Activated naive CD8-positive, alpha-beta T cell treated with anti-CD3 and anti-CD28 coated beads, Interleukin-2, amount 10 ng/mL, durations not matched to agents 7 days and 5 days (primary cell): Measurements from ENCODE around the gene DYRK2. TPM values are rescaled to one million over a fixed set of nuclear protein-coding genes. Genes with fewer than 3 reads are reported as not detected.
A peak's percentile ranks its signal among the peaks of the same experiment; 100 is the strongest.

Experiments
- ATAC-seq: fragments of 150-1000 bp; cut with Tn5 transposase; one replicate; pipeline ENCODE4 v1.10.0; 2021; ENCODE audit warnings: low read depth, moderate library complexity
- POLR2A ChIA-PET: fragments of 350-600 bp; sonication (Branson Sonifier 250); formaldehyde crosslinking; loops from one replicate; lab custom pipeline; 2021; ENCODE audit warnings: antibody characterized with exemption; lab: Charles Lee
- DNase-seq: peaks from one replicate; pipeline ENCODE4 v3.0.0; 2021
- H3K27ac Mint-ChIP-seq: one replicate; pipeline ENCODE4 v1.8.0; 2022; ENCODE audit warnings: mild to moderate bottlenecking, mixed read lengths
- H3K27me3 Mint-ChIP-seq: one replicate; pipeline ENCODE4 v1.8.0; 2022; ENCODE audit warnings: mild to moderate bottlenecking, moderate library complexity, mixed read lengths
- H3K36me3 Mint-ChIP-seq: one replicate; pipeline ENCODE4 v1.8.0; 2021; ENCODE audit warnings: mild to moderate bottlenecking, mixed read lengths
- H3K4me1 Mint-ChIP-seq: one replicate; pipeline ENCODE4 v1.8.0; 2021; ENCODE audit warnings: mixed read lengths
- H3K4me3 Mint-ChIP-seq: one replicate; pipeline ENCODE4 v1.8.0; 2022; ENCODE audit warnings: mild to moderate bottlenecking, moderate library complexity, mixed read lengths
- H3K9me3 Mint-ChIP-seq: one replicate; pipeline ENCODE4 v1.8.0; 2021; ENCODE audit warnings: mixed read lengths
- total RNA-seq, 2 experiments: library from RNA; stranded (reverse); gene quantifications; one replicate each; pipeline ENCODE4 v1.2.3, GENCODE V29; 2021

DYRK2 gene
- total RNA-seq, 2 experiments from 2014 or later, result 108 to 109 TPM

DNA sequence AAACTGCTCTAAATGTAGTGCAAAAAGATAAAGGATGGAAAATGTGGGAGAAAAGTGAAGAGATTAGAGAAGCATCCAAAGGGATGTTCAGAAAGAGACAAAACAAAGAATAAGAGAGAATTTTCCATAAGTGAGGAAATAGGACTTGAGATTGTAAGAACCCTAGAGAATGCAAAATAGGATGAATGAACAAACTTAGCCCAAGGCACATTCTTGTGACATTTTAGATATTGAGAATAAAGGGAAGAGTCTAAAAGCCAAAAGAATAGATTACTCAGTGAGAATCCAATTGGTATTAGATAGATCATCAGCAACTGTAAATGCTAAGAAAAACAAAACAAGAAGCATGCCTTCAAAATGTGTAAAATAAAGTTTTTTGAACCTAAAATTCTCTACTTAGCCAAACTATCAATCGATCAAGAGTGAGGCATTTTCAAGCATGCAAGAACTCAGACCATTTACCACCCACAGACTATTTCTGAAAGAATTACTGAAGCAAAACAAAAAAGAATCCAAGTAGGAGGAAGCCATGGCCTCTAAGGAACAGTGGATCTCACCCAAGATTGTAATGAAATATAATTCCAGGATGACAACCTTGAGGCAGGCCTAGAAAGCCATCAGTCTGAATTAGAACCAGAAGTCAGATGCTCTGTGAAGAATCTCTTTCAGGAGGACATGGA, 33.5 kb downstream of the DYRK2 start:
- no peak for ATAC-seq
- H3K9me3 Mint-ChIP-seq, result peaks cover 4% of the 10 kb centered on the region

DNA sequence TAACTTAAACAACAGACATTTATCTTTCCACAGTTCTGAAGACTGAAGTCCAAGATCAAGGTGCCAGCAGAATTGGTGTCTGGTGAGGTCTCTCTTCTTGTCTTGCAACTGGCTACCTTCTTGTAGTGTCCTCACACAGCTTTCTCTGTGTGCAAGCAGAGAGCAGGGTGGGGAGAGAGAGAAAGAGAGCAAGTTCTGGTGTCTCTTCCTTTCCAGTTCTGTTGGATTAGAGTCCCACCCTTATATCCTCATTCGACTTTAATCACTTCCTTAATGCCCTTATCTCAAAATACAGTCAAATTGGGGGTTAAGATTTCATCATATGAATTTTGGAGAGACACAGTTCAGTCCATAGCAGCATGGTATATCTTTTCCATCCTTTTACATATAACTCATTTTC, 40.8 kb downstream of the DYRK2 start:
- Mint-ChIP-seq H3K9me3 (peaks cover 6% of the 10 kb centered on the region), H3K27me3 (no peaks in the 10 kb centered on the region), H3K27ac (no peak overlapping the region), H3K4me3 (no peak overlapping the region), H3K4me1 (peaks cover 25% of the 10 kb centered on the region), H3K36me3 (peaks cover 20% of the 10 kb centered on the region)
- POLR2A ChIA-PET, result no interaction called here
- no peak for DNase-seq
- ATAC-seq, result no peak

More for the DNA sequence above, 33.5 kb downstream of the DYRK2 start:
- Mint-ChIP-seq H3K27me3 (no peaks in the 10 kb centered on the region), H3K4me3 (no peak overlapping the region), H3K27ac (no peak overlapping the region), H3K4me1 (peaks cover 15% of the 10 kb centered on the region), H3K36me3 (peaks cover 15% of the 10 kb centered on the region)
- POLR2A ChIA-PET, result no interaction called here
- no peak for DNase-seq

DNA sequence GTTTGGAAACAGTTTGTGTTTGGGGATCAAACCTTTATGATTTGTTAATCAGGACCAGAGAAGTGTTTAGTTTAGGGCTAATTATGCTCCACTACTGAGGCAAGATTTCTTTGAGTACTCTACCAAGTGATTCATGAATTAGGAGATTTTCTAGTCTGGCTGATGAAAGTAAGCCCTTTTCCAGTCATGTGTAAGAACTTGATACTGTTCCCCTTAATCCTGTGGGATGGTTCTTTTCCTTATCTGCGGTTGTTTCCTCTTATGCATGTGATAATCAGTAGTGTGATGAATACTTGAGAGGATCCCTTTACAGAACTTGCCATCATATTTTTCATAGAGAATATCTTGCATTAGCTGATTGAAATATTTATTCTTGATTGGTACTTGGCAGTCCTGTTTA, 42.1 kb downstream of the DYRK2 start:
- POLR2A ChIA-PET, result no interaction called here
- ATAC-seq (no peak), DNase-seq (no peak)
- Mint-ChIP-seq H3K36me3 (peaks cover 20% of the 10 kb centered on the region), H3K27ac (no peak overlapping the region), H3K4me1 (peaks cover 38% of the 10 kb centered on the region), H3K27me3 (no peaks in the 10 kb centered on the region), H3K4me3 (no peak overlapping the region), H3K9me3 (peaks cover 6% of the 10 kb centered on the region)

DNA sequence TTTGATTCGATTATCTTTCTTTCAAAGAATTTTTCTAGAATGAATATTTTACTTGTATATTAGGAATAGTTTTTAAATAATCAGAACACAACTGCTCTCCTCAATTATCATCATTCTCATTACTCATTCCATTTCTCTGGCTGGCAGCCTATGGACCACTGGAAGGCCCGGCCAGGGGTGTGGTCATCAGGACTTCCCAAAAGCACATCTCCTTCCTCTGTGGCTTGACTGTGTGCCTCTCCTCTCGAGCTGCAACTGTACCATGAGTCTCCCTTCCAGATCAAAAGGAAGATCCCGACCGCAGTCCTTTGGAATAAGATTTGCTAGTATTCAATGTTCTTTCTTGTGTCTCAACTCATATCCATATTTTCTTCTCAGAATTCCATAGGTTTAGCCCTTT, 42.7 kb downstream of the DYRK2 start:
- POLR2A ChIA-PET, result no interaction called here
- Mint-ChIP-seq H3K4me1 (peaks cover 41% of the 10 kb centered on the region), H3K27me3 (no peaks in the 10 kb centered on the region), H3K27ac (peak overlapping the region; percentile 10), H3K4me3 (no peak overlapping the region), H3K36me3 (peaks cover 20% of the 10 kb centered on the region), H3K9me3 (peaks cover 6% of the 10 kb centered on the region)
- ATAC-seq (no peak), DNase-seq (no peak)

DNA sequence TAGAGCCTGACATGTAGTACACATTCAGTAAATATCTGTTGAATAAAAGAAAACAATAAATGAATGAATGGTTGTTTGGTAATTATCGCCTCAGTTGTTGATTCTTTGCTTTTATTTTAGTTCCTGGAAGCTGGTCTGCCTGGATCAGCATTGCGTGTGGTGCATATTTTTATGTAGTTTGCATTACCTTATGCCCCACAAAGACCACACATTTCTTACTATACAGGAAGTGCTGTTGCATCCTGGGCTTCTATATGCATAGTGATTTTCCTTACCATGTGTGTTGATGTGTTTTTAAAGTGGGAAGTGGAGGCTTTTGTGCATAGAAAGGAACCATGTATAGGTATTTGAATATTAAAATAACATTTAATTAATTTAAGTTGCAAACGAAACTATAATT, 43.6 kb downstream of the DYRK2 start:
- POLR2A ChIA-PET, result interaction anchor here (0.5 kb wide), 1 partner anchor 92 kb away, joined by 3 read pairs; no protein-coding TSS in a partner anchor
- DNase-seq (no peak), ATAC-seq (peak; percentile 92)
- Mint-ChIP-seq H3K27ac (peak overlapping the region; percentile 62), H3K36me3 (peaks cover 20% of the 10 kb centered on the region), H3K27me3 (no peaks in the 10 kb centered on the region), H3K9me3 (peaks cover 6% of the 10 kb centered on the region), H3K4me1 (peaks cover 47% of the 10 kb centered on the region), H3K4me3 (peak overlapping the region; percentile 44)

DNA sequence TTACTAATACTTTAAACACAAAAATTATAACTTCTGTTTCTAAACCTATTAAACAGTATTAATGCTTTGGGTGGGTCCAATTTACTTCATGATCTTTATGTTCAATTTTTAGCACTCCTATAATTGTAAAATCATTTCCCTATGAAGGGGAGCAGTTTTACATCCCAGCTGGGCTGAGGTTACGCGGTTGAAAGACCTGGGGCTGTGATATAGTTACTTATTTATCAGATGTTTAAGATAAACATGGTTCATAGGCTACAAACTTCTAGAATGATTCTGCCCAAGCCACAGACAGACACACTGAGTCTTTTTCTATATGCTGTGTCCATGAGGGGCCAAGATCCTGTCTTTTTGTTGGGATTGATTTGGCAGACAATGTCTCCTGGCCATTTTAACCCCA, 44.4 kb downstream of the DYRK2 start:
- Mint-ChIP-seq H3K4me3 (no peak overlapping the region), H3K27me3 (no peaks in the 10 kb centered on the region), H3K36me3 (peaks cover 17% of the 10 kb centered on the region), H3K27ac (no peak overlapping the region), H3K4me1 (peaks cover 55% of the 10 kb centered on the region), H3K9me3 (peaks cover 3% of the 10 kb centered on the region)
- DNase-seq (no peak), ATAC-seq (no peak)
- POLR2A ChIA-PET, result no interaction called here

DNA sequence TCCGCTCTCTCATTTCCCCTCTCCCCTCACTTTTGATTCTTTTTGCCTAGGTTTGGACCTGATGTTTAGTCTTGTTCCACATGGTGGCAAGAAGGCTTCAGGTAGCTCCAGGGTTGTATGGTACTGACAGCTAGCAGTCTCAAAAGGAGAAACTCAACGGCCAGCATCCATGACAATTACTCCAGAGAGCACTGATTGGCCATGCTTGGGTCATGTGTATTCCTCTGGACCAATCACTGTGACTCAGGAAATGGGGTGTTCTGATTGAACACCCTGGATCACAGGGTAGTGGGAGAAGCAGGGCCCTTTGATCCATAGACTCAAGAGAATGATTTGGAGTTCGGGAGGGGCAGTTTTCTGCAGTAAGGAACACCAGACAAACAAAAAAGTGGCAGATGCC, 45.3 kb downstream of the DYRK2 start:
- DNase-seq, result no peak
- Mint-ChIP-seq H3K4me1 (peaks cover 60% of the 10 kb centered on the region), H3K27ac (no peak overlapping the region), H3K9me3 (peaks cover 3% of the 10 kb centered on the region), H3K27me3 (no peaks in the 10 kb centered on the region), H3K4me3 (no peak overlapping the region), H3K36me3 (peaks cover 17% of the 10 kb centered on the region)
- no peak for ATAC-seq
- POLR2A ChIA-PET, result no interaction called here

DNA sequence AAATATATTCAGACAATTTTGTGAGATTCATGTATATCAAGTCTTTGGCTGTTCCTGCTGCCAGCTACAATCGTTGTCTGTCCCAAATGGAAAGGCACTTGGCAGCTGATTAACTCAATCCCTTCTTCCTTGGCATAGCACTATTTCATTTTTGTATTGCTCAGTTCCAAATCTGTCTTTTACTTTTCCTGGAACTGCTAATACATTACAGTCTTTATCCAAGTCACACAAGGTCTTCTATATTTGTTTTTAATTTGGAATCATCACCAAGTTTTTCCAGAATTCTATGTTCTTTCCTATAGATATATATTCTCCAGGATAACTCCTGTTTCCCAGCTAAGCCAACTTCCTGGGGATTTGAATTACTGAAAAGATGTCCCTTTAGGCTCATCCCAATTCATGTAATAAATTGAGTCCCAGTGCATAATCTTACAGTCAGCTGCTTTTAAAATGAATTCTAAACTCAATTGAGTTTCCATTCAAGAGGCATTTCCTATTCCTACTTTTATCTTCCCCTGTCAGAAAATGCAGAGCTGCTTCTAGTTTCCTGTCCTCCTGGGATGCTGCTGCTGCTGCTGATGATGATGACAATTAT, 45.9 kb downstream of the DYRK2 start:
- H3K9me3 Mint-ChIP-seq, result peaks cover 3% of the 10 kb centered on the region
- no peak overlapping the region for H3K4me3 Mint-ChIP-seq
- no peaks in the 10 kb centered on the region for H3K27me3 Mint-ChIP-seq
- H3K36me3 Mint-ChIP-seq, result peaks cover 14% of the 10 kb centered on the region
- POLR2A ChIA-PET, result no interaction called here
- H3K27ac Mint-ChIP-seq, result no peak overlapping the region
- peaks cover 66% of the 10 kb centered on the region for H3K4me1 Mint-ChIP-seq
- DNase-seq (no peak), ATAC-seq (no peak)

DNA sequence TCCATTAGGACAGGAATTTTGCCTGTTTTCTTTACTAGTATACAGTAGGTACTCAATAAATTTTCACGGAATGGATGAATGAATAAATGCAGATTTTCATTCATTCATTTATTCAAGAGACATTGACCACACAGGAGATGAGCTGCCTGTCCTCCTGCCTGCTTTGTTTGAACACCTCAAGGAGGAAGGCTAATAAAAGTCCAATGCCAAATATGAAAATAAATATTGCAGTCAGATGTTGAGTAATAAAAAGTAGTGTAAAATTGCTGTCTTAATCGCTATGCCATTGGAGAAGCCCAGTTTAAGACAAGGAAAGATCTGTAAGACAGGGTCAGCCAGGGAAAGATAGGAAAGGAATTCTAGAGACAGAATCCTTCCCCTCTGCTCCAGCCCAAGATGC, 47.4 kb downstream of the DYRK2 start:
- H3K9me3 Mint-ChIP-seq, result peaks cover 3% of the 10 kb centered on the region
- H3K36me3 Mint-ChIP-seq, result peaks cover 15% of the 10 kb centered on the region
- DNase-seq, result no peak
- no peak for ATAC-seq
- no peaks in the 10 kb centered on the region for H3K27me3 Mint-ChIP-seq
- POLR2A ChIA-PET, result no interaction called here
- H3K4me1 Mint-ChIP-seq, result peaks cover 67% of the 10 kb centered on the region
- H3K4me3 Mint-ChIP-seq, result no peak overlapping the region
- H3K27ac Mint-ChIP-seq, result no peak overlapping the region

DNA sequence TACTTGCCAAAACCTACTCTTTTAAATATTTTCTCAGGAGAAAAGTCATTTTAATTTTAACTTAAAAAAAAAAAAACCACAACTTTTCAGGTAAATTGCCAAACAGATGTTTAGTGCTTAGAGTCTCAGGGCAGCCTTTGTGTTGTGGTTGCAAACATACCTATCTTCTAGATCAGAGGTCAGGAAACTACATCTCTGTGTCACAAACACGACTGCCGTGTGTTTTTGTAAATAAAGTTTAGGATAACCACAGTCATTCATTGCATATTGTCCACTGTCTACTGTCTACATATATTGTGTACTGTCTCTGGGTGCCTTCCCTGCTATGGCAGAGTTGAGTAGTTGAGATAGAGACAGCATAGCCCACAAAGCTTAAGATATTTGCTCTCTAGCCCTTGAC, 48.9 kb downstream of the DYRK2 start:
- H3K4me1 Mint-ChIP-seq, result peaks cover 60% of the 10 kb centered on the region
- no peaks in the 10 kb centered on the region for H3K27me3 Mint-ChIP-seq
- POLR2A ChIA-PET, result no interaction called here
- DNase-seq (no peak), ATAC-seq (peak; percentile 6)
- H3K4me3 Mint-ChIP-seq, result peak overlapping the region; percentile 64
- peak overlapping the region; percentile 76 for H3K27ac Mint-ChIP-seq
- peaks cover 6% of the 10 kb centered on the region for H3K36me3 Mint-ChIP-seq
- peaks cover 5% of the 10 kb centered on the region for H3K9me3 Mint-ChIP-seq

DNA sequence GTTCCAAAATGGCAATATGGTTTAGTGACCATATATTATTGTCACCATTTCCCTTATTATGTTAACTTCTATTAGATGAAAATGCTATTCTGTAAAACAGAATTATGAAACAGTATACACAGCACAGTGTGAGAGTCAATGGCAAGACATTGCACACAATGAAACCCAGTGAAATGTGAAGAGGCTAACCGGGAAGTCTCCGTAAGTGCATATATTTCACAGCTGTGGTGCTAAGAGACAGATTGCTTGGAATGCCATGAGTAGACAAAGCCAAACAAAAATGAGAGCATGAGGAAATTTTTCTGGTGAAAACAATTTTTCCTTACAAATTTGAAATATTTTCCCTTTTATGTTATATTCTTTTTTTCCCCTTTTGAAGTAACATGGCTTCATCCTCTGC, 49.4 kb downstream of the DYRK2 start:
- Mint-ChIP-seq H3K27me3 (no peaks in the 10 kb centered on the region), H3K9me3 (peaks cover 6% of the 10 kb centered on the region), H3K36me3 (peaks cover 8% of the 10 kb centered on the region), H3K4me1 (peaks cover 57% of the 10 kb centered on the region), H3K4me3 (peak overlapping the region; percentile 84), H3K27ac (peak overlapping the region; percentile 92)
- no peak for ATAC-seq
- POLR2A ChIA-PET, result no interaction called here
- DNase-seq, result no peak

DNA sequence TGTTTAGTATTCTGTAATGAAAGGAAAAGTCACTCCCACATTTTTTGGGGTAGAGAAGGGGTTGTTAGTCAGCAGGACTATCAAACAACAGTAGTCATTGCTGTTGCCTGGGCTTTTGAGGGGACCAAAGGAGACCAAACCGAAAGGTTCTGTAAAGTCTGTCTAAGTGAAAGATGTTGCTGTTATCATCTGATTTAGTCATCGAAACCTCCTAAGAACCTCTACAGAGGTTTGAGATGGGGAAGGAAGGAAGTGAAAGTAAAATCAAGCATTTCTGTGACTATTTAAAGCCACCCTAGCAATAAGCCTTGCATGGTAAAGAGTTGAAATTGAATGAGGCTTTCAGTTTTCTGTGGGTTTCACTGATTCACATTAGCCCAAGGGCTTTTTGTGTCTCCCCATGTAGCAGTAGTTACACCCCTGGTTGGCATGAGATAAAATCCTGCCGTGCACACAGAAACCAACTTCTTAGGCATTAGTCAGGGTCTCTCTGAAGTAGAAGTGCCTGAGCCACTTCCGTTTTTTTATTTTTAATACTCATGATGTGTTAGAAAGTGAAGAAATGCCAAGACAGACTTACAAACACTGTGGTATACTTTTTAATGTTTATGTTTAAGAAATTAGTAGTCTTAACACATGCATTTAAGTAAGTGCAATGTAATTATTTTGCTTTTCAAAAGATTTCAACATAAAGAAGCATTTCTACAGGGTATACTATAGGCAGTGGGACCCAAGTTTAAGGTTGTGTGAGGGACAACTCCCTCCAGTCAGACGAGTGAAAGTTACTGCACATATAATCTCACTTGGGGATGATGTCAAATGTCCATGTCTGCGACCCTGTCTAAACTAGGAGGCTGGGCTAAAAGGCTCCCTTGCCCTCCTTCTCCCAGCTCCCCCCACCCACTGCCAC, 50.4 kb downstream of the DYRK2 start:
- H3K36me3 Mint-ChIP-seq, result peaks cover 7% of the 10 kb centered on the region
- POLR2A ChIA-PET, result interaction anchor here (1.3 kb wide), 1 partner anchor 49 kb away, joined by 3 read pairs; no protein-coding TSS in a partner anchor
- H3K9me3 Mint-ChIP-seq, result peaks cover 5% of the 10 kb centered on the region
- peak overlapping the region; percentile 84 for H3K4me3 Mint-ChIP-seq
- H3K27ac Mint-ChIP-seq, result peak overlapping the region; percentile 92
- peaks cover 52% of the 10 kb centered on the region for H3K4me1 Mint-ChIP-seq
- peak; percentile 87 for ATAC-seq
- no peaks in the 10 kb centered on the region for H3K27me3 Mint-ChIP-seq
- DNase-seq, result no peak

DNA sequence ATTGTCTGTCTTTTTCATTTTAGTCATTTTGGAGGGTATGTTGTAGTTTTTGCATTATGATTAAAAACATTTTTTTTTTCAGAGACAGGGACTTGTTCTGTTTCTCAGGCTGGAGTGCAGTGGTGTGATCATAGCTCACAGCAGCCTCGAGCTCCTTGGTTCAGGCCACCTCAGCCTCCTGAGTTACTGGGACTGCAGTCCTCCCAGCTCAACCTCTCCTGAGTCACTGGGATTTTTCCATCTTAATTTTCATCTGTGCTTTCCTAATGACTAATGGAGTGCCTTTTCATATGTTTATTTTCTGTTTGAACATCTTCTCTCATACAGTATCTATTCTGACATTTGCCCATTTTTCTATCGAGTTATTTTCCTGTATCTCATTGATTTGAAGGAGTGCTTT, 52.6 kb downstream of the DYRK2 start:
- Mint-ChIP-seq H3K36me3 (peaks cover 6% of the 10 kb centered on the region), H3K27me3 (peaks cover 2% of the 10 kb centered on the region), H3K27ac (no peak overlapping the region), H3K4me1 (peaks cover 34% of the 10 kb centered on the region), H3K9me3 (peaks cover 4% of the 10 kb centered on the region), H3K4me3 (no peak overlapping the region)
- DNase-seq, result no peak
- POLR2A ChIA-PET, result no interaction called here
- ATAC-seq, result no peak
